Activated T-helper 2 cell treated with anti-CD3 and anti-CD28 coated beads, Interferon-gamma antibody, Interleukin-2, Interleukin-4, amounts not matched to agents 10 μg/mL and 5 μg/mL and 100 μg/mL, durations not matched to agents 14 hours and 24 hours and 36 hours (primary cell): ENCODE measurements around the gene FRY. TPM values are rescaled to one million over a fixed set of nuclear protein-coding genes. Genes with fewer than 3 reads are reported as not detected.

ENCODE experiments used
- DNase-seq: peaks from one replicate; pipeline ENCODE4 v3.0.0; 2021; ENCODE audit warnings: low spot score
- H3K27ac Mint-ChIP-seq: one replicate; pipeline ENCODE4 v1.8.0; 2021; ENCODE audit warnings: mixed read lengths
- H3K27me3 Mint-ChIP-seq: one replicate; pipeline ENCODE4 v1.8.0; 2021; ENCODE audit warnings: low read depth, mixed read lengths
- H3K36me3 Mint-ChIP-seq: one replicate; pipeline ENCODE4 v1.8.0; 2021; ENCODE audit warnings: low read depth, mixed read lengths
- H3K4me1 Mint-ChIP-seq: one replicate; pipeline ENCODE4 v1.8.0; 2021; ENCODE audit warnings: low read depth, mixed read lengths
- H3K4me3 Mint-ChIP-seq: one replicate; pipeline ENCODE4 v1.8.0; 2021; ENCODE audit warnings: low read depth, mild to moderate bottlenecking, moderate library complexity, mixed read lengths
- H3K9me3 Mint-ChIP-seq: one replicate; pipeline ENCODE4 v1.8.0; 2021; ENCODE audit warnings: mixed read lengths
- intact Hi-C: fragments of 100-400 bp; cut with micrococcal nuclease; formaldehyde crosslinking; loops from one replicate; pipeline ENCODE4 v1.15.1; 2023
- total RNA-seq: library from RNA; stranded (reverse); gene quantifications from 2 replicates; pipeline ENCODE4 v1.2.3, GENCODE V29; 2022

The FRY gene
- total RNA-seq, 1 donor from 2014 or later, result 3.7 TPM

DNA sequence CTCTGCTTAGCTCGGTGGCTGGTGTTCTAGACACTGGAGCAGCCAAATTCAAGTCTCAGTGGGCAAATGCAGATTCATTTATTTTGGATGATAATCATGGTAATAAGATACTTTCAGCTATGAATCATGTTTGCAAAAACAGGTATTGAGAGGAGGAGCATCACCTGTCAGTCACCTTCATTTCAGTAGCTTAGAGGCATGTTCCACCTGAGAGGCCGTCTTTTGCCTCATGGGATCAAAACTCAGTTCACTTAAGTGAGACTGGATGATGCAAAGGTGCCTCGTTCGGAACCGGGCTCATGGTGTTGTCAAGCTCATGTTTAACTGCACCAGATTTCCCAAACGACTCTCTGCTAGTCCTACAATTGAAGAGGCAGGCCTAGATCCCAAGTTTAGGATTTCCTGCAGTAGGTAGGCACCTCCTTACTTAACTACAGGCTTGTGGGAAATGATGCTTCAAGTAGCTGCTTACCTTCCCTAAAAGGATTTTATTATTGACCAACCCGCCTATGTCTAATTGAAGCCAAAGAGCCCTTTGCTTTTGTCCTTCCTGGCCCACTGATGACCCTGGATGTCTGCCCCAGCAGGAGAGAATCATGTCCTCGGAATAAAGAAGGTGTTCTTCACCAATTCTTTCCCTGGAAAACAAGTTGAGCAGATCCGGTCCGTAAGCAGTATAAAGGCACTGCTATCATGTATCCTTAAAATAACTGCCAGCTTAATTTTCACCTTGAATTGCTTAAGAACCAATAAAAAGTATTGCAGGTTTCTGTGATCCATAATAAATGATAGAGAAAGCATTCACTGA is 223.5 kb downstream of the FRY start:
- peaks cover 7% of the 10 kb centered on the region for H3K36me3 Mint-ChIP-seq
- no peaks in the 10 kb centered on the region for H3K9me3 Mint-ChIP-seq
- DNase-seq, result no peak
- no peak overlapping the region for H3K27ac Mint-ChIP-seq
- no peak overlapping the region for H3K4me3 Mint-ChIP-seq
- intact Hi-C loops, result no loop called here
- peaks cover 3% of the 10 kb centered on the region for H3K4me1 Mint-ChIP-seq
- H3K27me3 Mint-ChIP-seq, result no peaks in the 10 kb centered on the region

DNA sequence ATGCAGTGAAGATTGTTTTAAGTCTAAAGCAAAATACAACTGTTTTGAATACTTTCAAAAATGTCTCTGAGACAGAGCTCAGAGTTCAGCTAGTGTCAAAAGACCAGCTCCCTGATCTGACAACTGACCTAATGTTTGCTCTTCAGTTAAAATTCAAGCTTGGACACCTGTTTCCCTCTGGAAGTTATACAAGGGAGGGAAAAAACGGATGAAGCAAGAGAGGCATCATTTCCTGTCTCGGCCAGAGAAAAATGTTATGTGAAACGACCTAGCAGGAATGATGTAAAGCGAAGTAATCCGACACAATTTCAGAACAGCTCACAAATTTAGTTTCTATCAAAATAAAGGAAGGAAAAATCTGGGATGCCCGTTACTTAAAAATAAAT is 224.1 kb downstream of the FRY start:
- DNase-seq, result no peak
- Mint-ChIP-seq H3K9me3 (no peaks in the 10 kb centered on the region), H3K4me3 (no peak overlapping the region), H3K36me3 (peaks cover 4% of the 10 kb centered on the region), H3K27ac (no peak overlapping the region), H3K27me3 (no peaks in the 10 kb centered on the region), H3K4me1 (peaks cover 3% of the 10 kb centered on the region)
- intact Hi-C loops, result no loop called here

- no peaks in the 10 kb centered on the region for H3K27me3 Mint-ChIP-seq
- intact Hi-C loops, result no loop called here
- no peak overlapping the region for H3K4me3 Mint-ChIP-seq
- no peaks in the 10 kb centered on the region for H3K9me3 Mint-ChIP-seq
- DNase-seq, result no peak
- H3K4me1 Mint-ChIP-seq, result peaks cover 3% of the 10 kb centered on the region
- H3K27ac Mint-ChIP-seq, result no peak overlapping the region
- H3K36me3 Mint-ChIP-seq, result no peaks in the 10 kb centered on the region
These were observed 224.7 kb downstream of the FRY start for GRCh38 chr13:32256243-32256642.

GRCh38 chr13:32257649-32258048 is 226.1 kb downstream of the FRY start:
- no peak for DNase-seq

GRCh38 chr13:32259116-32259515 is 227.5 kb downstream of the FRY start:
- H3K36me3 Mint-ChIP-seq, result no peaks in the 10 kb centered on the region
- H3K27ac Mint-ChIP-seq, result no peak overlapping the region
- intact Hi-C loops, result no loop called here
- no peaks in the 10 kb centered on the region for H3K27me3 Mint-ChIP-seq
- no peak overlapping the region for H3K4me3 Mint-ChIP-seq
- H3K4me1 Mint-ChIP-seq, result peaks cover under 1% of the 10 kb centered on the region
- DNase-seq, result no peak
- H3K9me3 Mint-ChIP-seq, result no peaks in the 10 kb centered on the region

More at GRCh38 chr13:32257649-32258048, 226.1 kb downstream of the FRY start:
- intact Hi-C loops, result no loop called here
- Mint-ChIP-seq H3K27ac (no peak overlapping the region), H3K4me3 (no peak overlapping the region), H3K27me3 (no peaks in the 10 kb centered on the region), H3K4me1 (peaks cover 3% of the 10 kb centered on the region), H3K36me3 (no peaks in the 10 kb centered on the region), H3K9me3 (no peaks in the 10 kb centered on the region)

DNA sequence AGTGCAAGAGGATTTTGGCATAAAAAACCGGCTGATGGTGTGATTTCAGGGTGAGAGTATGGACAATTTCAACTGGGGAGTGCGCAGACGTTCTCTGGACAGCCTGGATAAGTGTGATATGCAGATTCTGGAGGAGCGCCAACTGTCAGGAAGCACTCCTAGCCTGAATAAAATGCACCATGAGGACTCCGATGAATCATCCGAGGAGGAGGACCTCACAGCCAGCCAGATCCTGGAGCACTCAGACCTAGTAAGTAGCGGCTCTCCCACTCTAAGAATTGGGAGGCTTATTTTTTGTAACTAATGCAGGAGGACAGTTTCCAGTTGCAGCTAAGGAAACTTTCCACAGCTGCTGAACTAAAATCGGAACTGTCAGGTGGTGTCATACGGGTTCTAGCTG is 230.0 kb downstream of the FRY start:
- DNase-seq, result no peak
- no peak overlapping the region for H3K27ac Mint-ChIP-seq
- no peaks in the 10 kb centered on the region for H3K36me3 Mint-ChIP-seq
- H3K4me1 Mint-ChIP-seq, result peaks cover 4% of the 10 kb centered on the region
- H3K4me3 Mint-ChIP-seq, result no peak overlapping the region
- no peaks in the 10 kb centered on the region for H3K9me3 Mint-ChIP-seq
- H3K27me3 Mint-ChIP-seq, result no peaks in the 10 kb centered on the region
- intact Hi-C loops, result no loop called here

- no peak for DNase-seq
- Mint-ChIP-seq H3K27ac (no peak overlapping the region), H3K4me3 (no peak overlapping the region), H3K36me3 (no peaks in the 10 kb centered on the region), H3K27me3 (no peaks in the 10 kb centered on the region), H3K4me1 (peaks cover 4% of the 10 kb centered on the region), H3K9me3 (no peaks in the 10 kb centered on the region)
- intact Hi-C loops, result no loop called here
These were observed 230.6 kb downstream of the FRY start for GRCh38 chr13:32262165-32262564.

- no peak for DNase-seq
These were observed 231.0 kb downstream of the FRY start for GRCh38 chr13:32262619-32263018.

GRCh38 chr13:32264407-32264806 is 232.8 kb downstream of the FRY start:
- H3K4me3 Mint-ChIP-seq, result no peak overlapping the region
- no peaks in the 10 kb centered on the region for H3K27me3 Mint-ChIP-seq
- no peak for DNase-seq
- no peaks in the 10 kb centered on the region for H3K9me3 Mint-ChIP-seq
- H3K27ac Mint-ChIP-seq, result no peak overlapping the region
- peaks cover 4% of the 10 kb centered on the region for H3K4me1 Mint-ChIP-seq
- H3K36me3 Mint-ChIP-seq, result no peaks in the 10 kb centered on the region
- intact Hi-C loops, result no loop called here

More at GRCh38 chr13:32262619-32263018, 231.0 kb downstream of the FRY start:
- intact Hi-C loops, result no loop called here
- Mint-ChIP-seq H3K27me3 (no peaks in the 10 kb centered on the region), H3K4me3 (no peak overlapping the region), H3K27ac (no peak overlapping the region), H3K9me3 (no peaks in the 10 kb centered on the region), H3K4me1 (peaks cover 4% of the 10 kb centered on the region), H3K36me3 (no peaks in the 10 kb centered on the region)

DNA sequence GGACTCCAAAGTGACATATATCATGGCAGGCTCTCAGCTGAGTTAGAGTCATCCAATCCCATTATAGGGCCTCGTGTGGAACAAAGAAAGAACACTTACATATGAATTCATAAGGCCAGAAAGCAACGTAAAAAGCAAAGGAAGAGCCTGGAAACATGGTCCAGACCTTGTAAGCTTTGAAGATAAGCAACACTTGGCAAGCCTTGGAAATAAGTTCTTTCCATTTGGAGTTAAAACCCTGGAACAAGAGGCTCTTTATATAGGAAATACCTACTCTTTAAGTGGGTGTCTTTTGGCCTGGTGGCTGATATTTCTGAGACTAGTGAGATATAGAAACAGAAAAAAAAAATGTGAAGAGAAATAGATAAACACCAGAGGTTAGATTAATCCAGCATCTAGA is 234.2 kb downstream of the FRY start:
- H3K36me3 Mint-ChIP-seq, result no peaks in the 10 kb centered on the region
- H3K9me3 Mint-ChIP-seq, result no peaks in the 10 kb centered on the region
- no peaks in the 10 kb centered on the region for H3K27me3 Mint-ChIP-seq
- intact Hi-C loops, result no loop called here
- H3K27ac Mint-ChIP-seq, result no peak overlapping the region
- H3K4me3 Mint-ChIP-seq, result no peak overlapping the region
- peaks cover 4% of the 10 kb centered on the region for H3K4me1 Mint-ChIP-seq
- no peak for DNase-seq

DNA sequence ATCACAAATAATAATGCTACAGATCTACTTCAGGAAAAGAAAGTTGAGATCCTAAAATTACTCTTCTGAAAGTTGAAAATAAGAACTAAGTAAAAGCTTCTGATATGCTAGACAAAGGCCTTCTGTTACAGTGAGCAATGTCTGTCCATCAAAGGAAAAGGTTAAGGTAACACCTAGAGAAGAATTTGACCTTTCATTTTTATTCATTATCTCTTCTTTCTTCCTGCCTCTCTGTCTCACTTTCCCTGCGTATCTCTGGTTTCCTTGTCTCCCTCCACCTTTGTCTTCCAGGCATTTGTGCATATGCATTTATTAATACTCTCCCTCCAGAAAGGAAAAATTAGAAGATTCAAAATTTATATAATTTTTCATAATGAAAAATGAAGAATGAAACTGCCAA is 234.6 kb downstream of the FRY start:
- no peaks in the 10 kb centered on the region for H3K9me3 Mint-ChIP-seq
- H3K27ac Mint-ChIP-seq, result no peak overlapping the region
- no peaks in the 10 kb centered on the region for H3K27me3 Mint-ChIP-seq
- H3K4me3 Mint-ChIP-seq, result no peak overlapping the region
- peaks cover 4% of the 10 kb centered on the region for H3K4me1 Mint-ChIP-seq
- DNase-seq, result no peak
- intact Hi-C loops, result no loop called here
- H3K36me3 Mint-ChIP-seq, result no peaks in the 10 kb centered on the region

DNA sequence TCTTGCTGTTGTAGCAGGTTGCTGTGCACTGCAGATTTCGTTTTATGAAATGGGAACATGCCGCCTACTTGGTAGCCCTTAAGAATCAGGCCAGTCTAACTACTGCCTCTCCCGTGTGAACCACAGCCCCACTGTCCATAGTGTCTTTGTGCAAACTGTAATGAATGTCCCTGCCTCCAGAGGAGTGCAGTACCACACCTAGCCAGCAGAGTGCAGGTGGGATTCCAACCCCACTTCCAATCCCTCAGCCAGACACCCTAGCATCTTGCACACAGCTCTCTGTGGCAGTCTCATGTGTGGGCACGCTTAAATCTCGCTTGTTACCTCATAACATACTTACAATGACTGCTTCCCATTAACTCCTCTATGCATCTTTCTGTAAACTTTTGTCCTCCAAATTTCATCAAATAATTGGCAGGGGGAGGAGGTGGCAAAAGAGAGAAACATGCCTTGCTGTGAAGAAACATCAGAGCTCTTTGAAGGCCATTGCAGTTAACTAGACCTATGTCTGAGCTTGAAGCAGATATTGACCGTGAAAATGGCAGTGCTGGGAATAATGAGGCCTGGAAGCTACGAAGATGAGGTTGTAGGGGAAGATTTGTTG is 236.4 kb downstream of the FRY start:
- H3K27ac Mint-ChIP-seq, result no peak overlapping the region

GRCh38 chr13:32272021-32272683 is 240.6 kb downstream of the FRY start:
- Mint-ChIP-seq H3K27ac (peak overlapping the region; percentile 62), H3K4me3 (no peak overlapping the region), H3K9me3 (no peaks in the 10 kb centered on the region), H3K4me1 (peaks cover 5% of the 10 kb centered on the region), H3K27me3 (no peaks in the 10 kb centered on the region), H3K36me3 (peaks cover 5% of the 10 kb centered on the region)
- DNase-seq, result no peak
- intact Hi-C loops, result loop anchor here (2.0 kb wide), 1 partner anchor 29 kb away; no protein-coding TSS in a partner anchor

More for the DNA sequence above, 236.4 kb downstream of the FRY start:
- peaks cover 2% of the 10 kb centered on the region for H3K36me3 Mint-ChIP-seq
- intact Hi-C loops, result no loop called here
- peaks cover 10% of the 10 kb centered on the region for H3K4me1 Mint-ChIP-seq
- no peaks in the 10 kb centered on the region for H3K27me3 Mint-ChIP-seq
- H3K9me3 Mint-ChIP-seq, result no peaks in the 10 kb centered on the region
- no peak for DNase-seq
- H3K4me3 Mint-ChIP-seq, result no peak overlapping the region
